OCI-LY7 (cell line): ENCODE data around the gene C19orf73. TPM values are rescaled to one million over a fixed set of nuclear protein-coding genes. Genes with fewer than 3 reads are reported as not detected.

Experiments
- BruUV-seq: library from RNA; stranded (reverse); fragments of 400-500 nt; replicated peaks from 2 replicates; lab custom pipeline; 2021; lab: Mats Ljungman, UMichigan
- CTCF ChIA-PET: fragments of 300-600 bp; sonication (Branson Sonifier 250); formaldehyde crosslinking; loops from one replicate; lab custom pipeline; 2022; ENCODE audit warnings: antibody characterized with exemption; ENCODE audit not compliant: unreplicated experiment; lab: Charles Lee
- POLR2A ChIA-PET: fragments of 300-600 bp; sonication (Branson Sonifier 250); formaldehyde crosslinking; loops from one replicate; lab custom pipeline; 2022; ENCODE audit warnings: antibody characterized with exemption; lab: Charles Lee
- DNase-seq: peaks from one replicate; pipeline ENCODE4 v3.0.0-alpha.2; 2015; ENCODE audit warnings: low spot score
- H2AFZ ChIP-seq: fragments of 200-600 bp; sonication (generic), shearing (Covaris generic); 2 replicates; pipeline ENCODE4 v1.6.1; 2014; ENCODE audit warnings: mild to moderate bottlenecking, antibody characterized with exemption, low read length, moderate library complexity
- H3K27ac ChIP-seq: fragments of 200-600 bp; sonication (generic); 2 replicates; pipeline ENCODE4 v1.5.1; 2014; ENCODE audit warnings: mixed run types, low read depth, mild to moderate bottlenecking, moderate library complexity, low read length, inconsistent platforms; ENCODE audit not compliant: poor library complexity, severe bottlenecking
- H3K36me3 ChIP-seq: fragments of 200-600 bp; sonication (generic); 2 replicates; pipeline ENCODE4 v1.6.1; 2014; ENCODE audit warnings: mild to moderate bottlenecking, antibody characterized with exemption, low read length, moderate library complexity, mixed read lengths; ENCODE audit not compliant: insufficient read depth
- H3K4me1 ChIP-seq: fragments of 200-600 bp; sonication (generic); 2 replicates; pipeline ENCODE4 v1.5.1; 2014; ENCODE audit warnings: mild to moderate bottlenecking, low read length; ENCODE audit not compliant: insufficient read depth, poor library complexity, severe bottlenecking
- H3K4me2 ChIP-seq: fragments of 200-600 bp; sonication (generic); 2 replicates; pipeline ENCODE4 v1.6.1; 2014; ENCODE audit warnings: mild to moderate bottlenecking, low read length
- H3K4me3 ChIP-seq: fragments of 200-600 bp; sonication (generic); 2 replicates; pipeline ENCODE4 v1.5.1; 2014; ENCODE audit warnings: mild to moderate bottlenecking, low read depth, low read length; ENCODE audit not compliant: poor library complexity, severe bottlenecking
- H3K79me2 ChIP-seq: fragments of 200-600 bp; sonication (generic); 2 replicates; pipeline ENCODE4 v1.6.1; 2016; ENCODE audit warnings: low read depth, mild to moderate bottlenecking, low read length, moderate library complexity, mixed read lengths; ENCODE audit not compliant: insufficient read depth
- H3K9me2 ChIP-seq: fragments of 200-600 bp; sonication (generic); 2 replicates; pipeline ENCODE4 v1.6.1; 2016; ENCODE audit warnings: mild to moderate bottlenecking, low read length, mixed read lengths; ENCODE audit not compliant: insufficient read depth
- H3K9me3 ChIP-seq: fragments of 200-600 bp; sonication (generic); 2 replicates; pipeline ENCODE4 v1.6.1; 2014; ENCODE audit warnings: mild to moderate bottlenecking, mixed run types, low read length, mixed read lengths
- H4K20me1 ChIP-seq: fragments of 200-600 bp; sonication (generic); 2 replicates; pipeline ENCODE4 v1.6.1; 2014; ENCODE audit warnings: mild to moderate bottlenecking, antibody characterized with exemption, low read length, moderate library complexity, mixed read lengths; ENCODE audit not compliant: insufficient read depth
- CTCF ChIP-seq: fragments of 200-600 bp; sonication (generic); conservative IDR thresholded peaks from 2 replicates; pipeline ENCODE4 v1.5.1; 2014; ENCODE audit warnings: mild to moderate bottlenecking, antibody characterized with exemption, low read length, moderate library complexity, mixed read lengths
- EZH2phosphoT487 ChIP-seq: fragments of 200-600 bp; sonication (generic); IDR thresholded peaks from 2 replicates; pipeline ENCODE4 v1.6.1; 2018; ENCODE audit warnings: low read depth, borderline replicate concordance, mild to moderate bottlenecking, mixed run types, antibody characterized with exemption, low read length, moderate library complexity, mixed read lengths
- intact Hi-C: fragments of 100-400 bp; cut with micrococcal nuclease; formaldehyde crosslinking; loops from one replicate; pipeline ENCODE4 v1.10.0; 2022; ENCODE audit not compliant: unreplicated experiment
- total RNA-seq, 2 experiments: library from RNA; depleted of rRNA in 1 of 2; stranded (reverse); fragments of >200 nt in 1 of 2; shearing (Covaris generic) in 1 of 2; gene quantifications; 2 replicates each; pipeline ENCODE4 v1.2.3, GENCODE V29; 2014 to 2022

Gene C19orf73
- total RNA-seq, 2 experiments from 2014 or later, result 2.5 to 8.3 TPM

- Histone ChIP-seq H3K9me2 (no peaks in the 10 kb centered on the region), H3K36me3 (peaks cover 81% of the 10 kb centered on the region), H3K27ac (no peak overlapping the region), H3K4me1 (no peaks in the 10 kb centered on the region), H4K20me1 (no peaks in the 10 kb centered on the region), H2AFZ (no peak overlapping the region), H3K4me3 (no peak overlapping the region), H3K9me3 (no peaks in the 10 kb centered on the region), H3K4me2 (no peak overlapping the region), H3K79me2 (no peaks in the 10 kb centered on the region)
- ChIA-PET CTCF (interaction anchor here (1.0 kb wide), 1 partner anchor 11 kb away, joined by 4 read pairs; no protein-coding TSS in a partner anchor), POLR2A (no interaction called here)
- DNase-seq, result peak; percentile 73
- BruUV-seq, result no TSS peak
- intact Hi-C loops, result no loop called here
- TF ChIP-seq EZH2phosphoT487 (no peak), CTCF (peak; percentile 91)
Measured at GRCh38 chr19:49106648-49107135, 12.3 kb downstream of the C19orf73 start.

GRCh38 chr19:49104229-49104864 is 14.6 kb downstream of the C19orf73 start:
- no peak overlapping the region for H3K4me2 ChIP-seq
- ChIA-PET CTCF (no interaction called here), POLR2A (interaction anchor here (0.6 kb wide), 1 partner anchor 328 kb away, joined by 5 read pairs; no protein-coding TSS in a partner anchor)
- no peak for DNase-seq
- BruUV-seq, result no TSS peak
- no peak overlapping the region for H3K4me3 ChIP-seq
- intact Hi-C loops, result no loop called here
- H2AFZ ChIP-seq, result no peak overlapping the region
- peaks cover 97% of the 10 kb centered on the region for H3K36me3 ChIP-seq
- no peaks in the 10 kb centered on the region for H3K9me2 ChIP-seq
- TF ChIP-seq CTCF (no peak), EZH2phosphoT487 (no peak)
- H3K4me1 ChIP-seq, result no peaks in the 10 kb centered on the region
- no peaks in the 10 kb centered on the region for H3K9me3 ChIP-seq
- no peaks in the 10 kb centered on the region for H3K79me2 ChIP-seq
- no peaks in the 10 kb centered on the region for H4K20me1 ChIP-seq
- no peak overlapping the region for H3K27ac ChIP-seq
